A549 (cell line): ENCODE measurements around the gene MRAS. TPM values are rescaled to one million over a fixed set of nuclear protein-coding genes. Genes with fewer than 3 reads are reported as not detected.

Experiments used
- ATAC-seq, 2 experiments: fragments of 200-7000 bp in 1 of 2; fragments of >200 bp in 1 of 2; cut with Nextera tagmentation in 1 of 2; cut with Tn5 transposase in 1 of 2; 3 replicates each; pipeline versions ENCODE4 v1.8.0 to v1.9.1; 2018 to 2020; ENCODE audit warnings: mild to moderate bottlenecking in 1 of 2, moderate library complexity in 1 of 2
- CTCF ChIA-PET: fragments of 300-600 bp; sonication (Branson Sonifier 250); formaldehyde crosslinking; extraction: SDS; loops from one replicate; lab custom pipeline; 2021; ENCODE audit warnings: antibody characterized with exemption, inconsistent platforms; lab: Yijun Ruan, JAX
- POLR2A ChIA-PET: fragments of 350-600 bp; formaldehyde crosslinking; extraction: SDS; loops from one replicate; lab custom pipeline; 2021; ENCODE audit warnings: antibody characterized with exemption, inconsistent platforms; lab: Yijun Ruan, JAX
- DNase-seq, 2 experiments: peaks; one replicate each; pipeline versions ENCODE4 v3.0.0 to v3.0.0-alpha.2; 2011 to 2016; ENCODE audit warnings: low read depth in 1 of 2, low spot score in 1 of 2
- FAIRE-seq: peaks from 2 replicates; lab custom pipeline; 2011; peaks lifted over from hg19 to GRCh38; lab: Jason Lieb, UNC
- H3K27ac ChIP-seq, 2 experiments: fragments of >200 bp; sonication (Bioruptor Twin); formaldehyde crosslinking; 3 replicates each; pipeline ENCODE4 v1.5.1; 2016 to 2017
- H3K4me1 ChIP-seq: fragments of >200 bp; sonication (Bioruptor Twin); formaldehyde crosslinking; 3 replicates; pipeline ENCODE4 v1.6.1; 2016
- H3K4me2 ChIP-seq: fragments of >200 bp; sonication (Bioruptor Twin); formaldehyde crosslinking; 3 replicates; pipeline ENCODE4 v1.6.1; 2016
- H3K4me3 ChIP-seq: fragments of >200 bp; sonication (Bioruptor Twin); formaldehyde crosslinking; 3 replicates; pipeline ENCODE4 v1.5.1; 2016
- H3K9me3 ChIP-seq: fragments of >200 bp; sonication (Bioruptor Twin); formaldehyde crosslinking; 3 replicates; pipeline ENCODE4 v1.6.1; 2016
- EP300 ChIP-seq, 2 experiments: fragments of >200 bp; sonication (Bioruptor Twin); formaldehyde crosslinking; IDR thresholded peaks; 2 replicates in 1 of 2; 3 replicates in 1 of 2; pipeline ENCODE4 v1.6.1; 2016 to 2017
- JUN ChIP-seq, 2 experiments: fragments of >200 bp; sonication (Bioruptor Twin); formaldehyde crosslinking; IDR thresholded peaks; 2 replicates in 1 of 2; 3 replicates in 1 of 2; pipeline ENCODE4 v1.6.1; 2016 to 2017
- MAFK ChIP-seq: fragments of 450-650 bp; IDR thresholded peaks from 2 replicates; pipeline ENCODE4 v1.6.1; 2014; ENCODE audit not compliant: partially characterized antibody
- RAD21 ChIP-seq, 2 experiments: fragments of >200 bp in 1 of 2; sonication (Bioruptor Twin) in 1 of 2; formaldehyde crosslinking in 1 of 2; IDR thresholded peaks in 1 of 2; conservative IDR thresholded peaks in 1 of 2; 2 replicates in 1 of 2; 3 replicates in 1 of 2; pipeline ENCODE4 v1.6.1; 2012 to 2018; ENCODE audit warnings: inconsistent platforms in 1 of 2
- TP53 ChIP-seq: fragments of 250-450 bp; sonication (Bioruptor Pico); IDR thresholded peaks from 2 replicates; pipeline ENCODE4 v1.5.0; 2021; ENCODE audit warnings: mild to moderate bottlenecking, moderate library complexity
- WGBS: methylation state at CpG from one replicate; pipeline ENCODE4 v1.1.6; 2017; ENCODE audit errors: missing lambda C conversion rate; 5-methylcytosine and 5-hydroxymethylcytosine counted together
- polyA plus RNA-seq, 4 experiments: library from polyadenylated mRNA; depleted of rRNA in 3 of 4; stranded (reverse); fragments of >200 nt; fragmentation: RNase III in 1 of 4; extraction: RNeasy Plus Mini Kit Qiagen cat#74134 plus additional on column Dnase treatment in 1 of 4; gene quantifications; 2 replicates in 3 of 4; 3 replicates in 1 of 4; pipeline ENCODE4 v1.2.3, GENCODE V29; 2011 to 2017
- TF ChIP-seq, protein P1 (sequence below): fragments of 250-450 bp; sonication (Bioruptor Pico); IDR thresholded peaks from 2 replicates; pipeline ENCODE4 v1.5.0; 2020; ENCODE audit warnings: low read depth, mild to moderate bottlenecking, moderate library complexity
- TF ChIP-seq, protein P2 (sequence below): fragments of >200 bp; sonication (Bioruptor Twin); formaldehyde crosslinking; IDR thresholded peaks from 2 replicates; pipeline ENCODE4 v1.6.1; 2016
- TF ChIP-seq, protein P3 (sequence below): IDR thresholded peaks from 2 replicates; pipeline ENCODE4 v1.6.1; 2012; ENCODE audit warnings: low read depth, borderline replicate concordance
- TF ChIP-seq, protein P4 (sequence below): IDR thresholded peaks from 2 replicates; pipeline ENCODE4 v1.6.1; 2012
- TF ChIP-seq, protein P5 (sequence below): fragments of >200 bp; sonication (Bioruptor Twin); formaldehyde crosslinking; IDR thresholded peaks from 3 replicates; pipeline ENCODE4 v1.5.1; 2016
- TF ChIP-seq, protein P6 (sequence below): fragments of 200-600 bp; sonication (generic); IDR thresholded peaks from 2 replicates; pipeline ENCODE4 v1.6.1; 2016; ENCODE audit warnings: antibody characterized with exemption, mild to moderate bottlenecking, moderate library complexity
- TF ChIP-seq, protein P7 (sequence below): fragments of 150-350 bp; IDR thresholded peaks from 2 replicates; pipeline ENCODE4 v1.6.1; 2014; ENCODE audit warnings: low read depth, mild to moderate bottlenecking, low read length

The MRAS gene
- polyA plus RNA-seq, 2 of the 4 experiments (the other 2 are of a cell fraction), result 11.2 to 15.0 TPM

DNA sequence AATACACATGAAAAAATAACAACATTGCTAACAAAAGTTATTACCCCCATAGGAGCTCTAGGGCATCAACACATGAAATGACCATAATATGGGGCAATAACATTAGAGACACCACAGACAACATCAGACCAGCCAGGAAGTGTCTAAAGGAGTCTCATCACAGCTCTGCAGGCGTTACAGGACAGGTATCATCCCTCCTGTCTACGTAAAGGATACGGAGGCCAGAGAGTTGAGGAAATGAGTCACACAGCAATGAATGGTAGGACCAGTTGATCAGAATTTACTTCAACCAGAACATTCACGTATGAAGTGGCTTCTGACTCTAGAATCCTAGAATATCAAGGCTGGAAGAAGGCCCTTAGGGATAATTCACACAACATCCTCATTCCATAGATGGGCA, 20.5 kb upstream of the MRAS start:
- ATAC-seq (no peak), FAIRE-seq (no peak), DNase-seq (no peak)
- Histone ChIP-seq H3K4me3 (no peak overlapping the region), H3K4me2 (no peak overlapping the region), H3K9me3 (no peaks in the 10 kb centered on the region), H3K4me1 (peaks cover 9% of the 10 kb centered on the region; the same call in 2 of the 3 replicates), H3K27ac (no peak overlapping the region)
- POLR2A ChIA-PET, result no interaction called here
- 73% methylated on average over 4 of the region's 4 CpGs for WGBS
- TF ChIP-seq EP300 (IDR thresholded peaks at IDR 0.05) (no peak), JUN (IDR thresholded peaks at IDR 0.05) (no peak), TP53 (no peak)
- TF ChIP-seq, protein P1, sequence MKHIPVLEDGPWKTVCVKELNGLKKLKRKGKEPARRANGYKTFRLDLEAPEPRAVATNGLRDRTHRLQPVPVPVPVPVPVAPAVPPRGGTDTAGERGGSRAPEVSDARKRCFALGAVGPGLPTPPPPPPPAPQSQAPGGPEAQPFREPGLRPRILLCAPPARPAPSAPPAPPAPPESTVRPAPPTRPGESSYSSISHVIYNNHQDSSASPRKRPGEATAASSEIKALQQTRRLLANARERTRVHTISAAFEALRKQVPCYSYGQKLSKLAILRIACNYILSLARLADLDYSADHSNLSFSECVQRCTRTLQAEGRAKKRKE (CRISPR knock-in tag), result no peak
- TF ChIP-seq, protein P2, sequence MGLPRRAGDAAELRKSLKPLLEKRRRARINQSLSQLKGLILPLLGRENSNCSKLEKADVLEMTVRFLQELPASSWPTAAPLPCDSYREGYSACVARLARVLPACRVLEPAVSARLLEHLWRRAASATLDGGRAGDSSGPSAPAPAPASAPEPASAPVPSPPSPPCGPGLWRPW, result no peak
- CTCF ChIA-PET, result interaction anchor here (0.5 to 1.4 kb wide), 4 partner anchors 9 to 752 kb away, joined by 3 to 5 read pairs (median 3); no protein-coding TSS in a partner anchor

DNA sequence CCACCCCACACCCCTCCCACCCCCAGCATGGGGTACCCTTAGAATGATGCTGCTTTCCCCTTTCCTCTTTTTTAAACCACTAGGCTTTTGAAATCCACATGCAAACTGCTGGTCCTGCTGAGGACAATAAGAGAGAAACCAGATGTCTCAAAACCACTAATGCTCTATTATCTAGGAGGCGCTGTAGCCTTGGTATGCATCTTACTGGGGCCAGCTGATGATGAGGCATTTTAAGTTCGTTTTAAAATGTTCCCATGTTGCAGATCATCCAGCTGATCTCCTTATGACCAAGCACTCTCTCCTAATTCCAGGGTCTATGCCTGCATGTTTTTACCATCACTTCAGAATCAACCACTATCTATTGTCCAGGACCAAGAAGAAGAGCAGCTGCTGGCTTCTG, 20.0 kb upstream of the MRAS start:
- ChIA-PET POLR2A (no interaction called here), CTCF (interaction anchor here (0.5 to 1.9 kb wide), 7 partner anchors 9 to 751 kb away, joined by 3 to 5 read pairs (median 3); partner anchors contain the start of gene CEP70)
- H3K4me1 ChIP-seq, result peaks cover 9% of the 10 kb centered on the region; the same call in 2 of the 3 replicates

DNA sequence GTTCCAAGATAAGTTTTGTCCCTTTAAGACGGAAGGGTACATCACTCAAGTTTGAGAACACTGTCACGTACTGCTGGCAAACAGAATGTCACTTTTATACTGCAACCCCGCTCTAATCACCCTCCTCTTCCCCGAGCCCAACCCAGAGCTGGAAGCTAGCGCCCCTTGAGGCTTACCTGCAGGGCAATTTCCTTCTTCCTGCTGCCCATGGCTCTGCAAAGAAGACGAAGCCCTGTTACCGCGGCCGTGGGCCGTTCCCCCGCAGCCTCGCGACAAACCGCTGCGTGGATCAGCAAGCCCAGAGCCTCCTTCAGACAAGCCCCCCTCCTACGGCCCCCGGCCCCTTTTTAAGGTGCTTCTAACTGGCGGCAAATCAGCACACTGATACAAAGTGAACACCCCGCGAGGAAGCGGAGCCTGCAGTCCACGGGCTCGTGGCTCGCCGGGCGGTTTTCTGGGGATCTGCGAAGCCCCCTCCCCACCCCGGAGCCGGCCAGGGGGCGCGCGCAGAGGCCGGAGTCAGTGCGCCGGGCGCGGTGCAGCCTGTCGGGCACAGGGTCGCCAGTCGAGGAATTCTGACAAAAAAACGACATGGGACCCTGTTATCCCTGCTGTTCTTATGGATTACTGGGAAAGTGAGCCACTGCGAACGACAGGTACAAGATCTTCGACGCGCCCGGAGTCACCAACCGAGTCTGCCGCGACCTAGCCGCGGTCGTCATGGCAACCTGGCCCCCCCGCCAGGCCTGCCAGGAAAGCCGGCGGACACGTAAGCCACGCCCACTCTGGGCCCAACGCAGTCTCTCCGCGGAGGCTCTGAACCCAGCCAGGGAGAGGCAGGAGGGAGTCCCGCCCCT, 19.0 kb upstream of the MRAS start, which contains the start of gene NME9:
Gene NME9 (minus strand): TSS at position 725 of the 857 bp plus-strand sequence. CDS start 516 bp downstream, at position 209.
- ATAC-seq (peak; percentile 96 to 99), DNase-seq (peak; percentile 87 to 89), FAIRE-seq (no peak)
- peak in 1 of 2 experiments; percentile 42; a peak in 2 of 5 replicates for TF ChIP-seq RAD21 (conservative IDR thresholded peaks at IDR 0.05 in 1 of 2, IDR thresholded peaks at IDR 0.05 in 1 of 2)
- TF ChIP-seq, protein P3, sequence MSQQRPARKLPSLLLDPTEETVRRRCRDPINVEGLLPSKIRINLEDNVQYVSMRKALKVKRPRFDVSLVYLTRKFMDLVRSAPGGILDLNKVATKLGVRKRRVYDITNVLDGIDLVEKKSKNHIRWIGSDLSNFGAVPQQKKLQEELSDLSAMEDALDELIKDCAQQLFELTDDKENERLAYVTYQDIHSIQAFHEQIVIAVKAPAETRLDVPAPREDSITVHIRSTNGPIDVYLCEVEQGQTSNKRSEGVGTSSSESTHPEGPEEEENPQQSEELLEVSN, result peak; percentile 49; the same call in 1 of the 2 replicates
- TF ChIP-seq MAFK, result no peak
- TF ChIP-seq, protein P4, sequence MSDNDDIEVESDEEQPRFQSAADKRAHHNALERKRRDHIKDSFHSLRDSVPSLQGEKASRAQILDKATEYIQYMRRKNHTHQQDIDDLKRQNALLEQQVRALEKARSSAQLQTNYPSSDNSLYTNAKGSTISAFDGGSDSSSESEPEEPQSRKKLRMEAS, result peak; percentile 44; the same call in 1 of the 2 replicates
- TF ChIP-seq, protein P5, sequence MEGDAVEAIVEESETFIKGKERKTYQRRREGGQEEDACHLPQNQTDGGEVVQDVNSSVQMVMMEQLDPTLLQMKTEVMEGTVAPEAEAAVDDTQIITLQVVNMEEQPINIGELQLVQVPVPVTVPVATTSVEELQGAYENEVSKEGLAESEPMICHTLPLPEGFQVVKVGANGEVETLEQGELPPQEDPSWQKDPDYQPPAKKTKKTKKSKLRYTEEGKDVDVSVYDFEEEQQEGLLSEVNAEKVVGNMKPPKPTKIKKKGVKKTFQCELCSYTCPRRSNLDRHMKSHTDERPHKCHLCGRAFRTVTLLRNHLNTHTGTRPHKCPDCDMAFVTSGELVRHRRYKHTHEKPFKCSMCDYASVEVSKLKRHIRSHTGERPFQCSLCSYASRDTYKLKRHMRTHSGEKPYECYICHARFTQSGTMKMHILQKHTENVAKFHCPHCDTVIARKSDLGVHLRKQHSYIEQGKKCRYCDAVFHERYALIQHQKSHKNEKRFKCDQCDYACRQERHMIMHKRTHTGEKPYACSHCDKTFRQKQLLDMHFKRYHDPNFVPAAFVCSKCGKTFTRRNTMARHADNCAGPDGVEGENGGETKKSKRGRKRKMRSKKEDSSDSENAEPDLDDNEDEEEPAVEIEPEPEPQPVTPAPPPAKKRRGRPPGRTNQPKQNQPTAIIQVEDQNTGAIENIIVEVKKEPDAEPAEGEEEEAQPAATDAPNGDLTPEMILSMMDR, result peak; percentile 48
- TF ChIP-seq, protein P6, sequence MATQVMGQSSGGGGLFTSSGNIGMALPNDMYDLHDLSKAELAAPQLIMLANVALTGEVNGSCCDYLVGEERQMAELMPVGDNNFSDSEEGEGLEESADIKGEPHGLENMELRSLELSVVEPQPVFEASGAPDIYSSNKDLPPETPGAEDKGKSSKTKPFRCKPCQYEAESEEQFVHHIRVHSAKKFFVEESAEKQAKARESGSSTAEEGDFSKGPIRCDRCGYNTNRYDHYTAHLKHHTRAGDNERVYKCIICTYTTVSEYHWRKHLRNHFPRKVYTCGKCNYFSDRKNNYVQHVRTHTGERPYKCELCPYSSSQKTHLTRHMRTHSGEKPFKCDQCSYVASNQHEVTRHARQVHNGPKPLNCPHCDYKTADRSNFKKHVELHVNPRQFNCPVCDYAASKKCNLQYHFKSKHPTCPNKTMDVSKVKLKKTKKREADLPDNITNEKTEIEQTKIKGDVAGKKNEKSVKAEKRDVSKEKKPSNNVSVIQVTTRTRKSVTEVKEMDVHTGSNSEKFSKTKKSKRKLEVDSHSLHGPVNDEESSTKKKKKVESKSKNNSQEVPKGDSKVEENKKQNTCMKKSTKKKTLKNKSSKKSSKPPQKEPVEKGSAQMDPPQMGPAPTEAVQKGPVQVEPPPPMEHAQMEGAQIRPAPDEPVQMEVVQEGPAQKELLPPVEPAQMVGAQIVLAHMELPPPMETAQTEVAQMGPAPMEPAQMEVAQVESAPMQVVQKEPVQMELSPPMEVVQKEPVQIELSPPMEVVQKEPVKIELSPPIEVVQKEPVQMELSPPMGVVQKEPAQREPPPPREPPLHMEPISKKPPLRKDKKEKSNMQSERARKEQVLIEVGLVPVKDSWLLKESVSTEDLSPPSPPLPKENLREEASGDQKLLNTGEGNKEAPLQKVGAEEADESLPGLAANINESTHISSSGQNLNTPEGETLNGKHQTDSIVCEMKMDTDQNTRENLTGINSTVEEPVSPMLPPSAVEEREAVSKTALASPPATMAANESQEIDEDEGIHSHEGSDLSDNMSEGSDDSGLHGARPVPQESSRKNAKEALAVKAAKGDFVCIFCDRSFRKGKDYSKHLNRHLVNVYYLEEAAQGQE, result 0 out of 2 replicates have a peak, but pooled peaks have one; percentile 17
- ChIA-PET POLR2A (no interaction called here), CTCF (interaction anchor here (0.9 to 1.9 kb wide), 4 partner anchors 9 to 265 kb away, joined by 3 to 5 read pairs (median 4); partner anchors contain the start of gene CEP70)
- Histone ChIP-seq H3K9me3 (no peaks in the 10 kb centered on the region), H3K4me3 (peak within 1 kb of the TSS; percentile 63), H3K27ac (peak within 1 kb of the TSS; percentile 76 to 88), H3K4me2 (peak within 1 kb of the TSS; percentile 84), H3K4me1 (peaks cover 9% of the 10 kb centered on the region; the same call in 2 of the 3 replicates)
- 2% methylated on average over 4 of the region's 62 CpGs for WGBS

More for the DNA sequence above, 20.0 kb upstream of the MRAS start:
- ATAC-seq (no peak), FAIRE-seq (no peak), DNase-seq (peak in 1 of 2 experiments; percentile 11)
- no peak overlapping the region; the same call in 2 of the 3 replicates for H3K4me3 ChIP-seq
- H3K9me3 ChIP-seq, result no peaks in the 10 kb centered on the region
- H3K4me2 ChIP-seq, result peak overlapping the region; percentile 84
- 41% methylated on average over 2 of the region's 2 CpGs for WGBS
- TF ChIP-seq, protein P7, sequence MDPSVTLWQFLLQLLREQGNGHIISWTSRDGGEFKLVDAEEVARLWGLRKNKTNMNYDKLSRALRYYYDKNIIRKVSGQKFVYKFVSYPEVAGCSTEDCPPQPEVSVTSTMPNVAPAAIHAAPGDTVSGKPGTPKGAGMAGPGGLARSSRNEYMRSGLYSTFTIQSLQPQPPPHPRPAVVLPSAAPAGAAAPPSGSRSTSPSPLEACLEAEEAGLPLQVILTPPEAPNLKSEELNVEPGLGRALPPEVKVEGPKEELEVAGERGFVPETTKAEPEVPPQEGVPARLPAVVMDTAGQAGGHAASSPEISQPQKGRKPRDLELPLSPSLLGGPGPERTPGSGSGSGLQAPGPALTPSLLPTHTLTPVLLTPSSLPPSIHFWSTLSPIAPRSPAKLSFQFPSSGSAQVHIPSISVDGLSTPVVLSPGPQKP, result no peak
- no peak for TF ChIP-seq EP300 (IDR thresholded peaks at IDR 0.05)
- TF ChIP-seq, protein P5, result peak; percentile 19; the same call in 1 of the 3 replicates
- no peak overlapping the region for H3K27ac ChIP-seq
